HTERT RPE-1 (cell line): Measurements from ENCODE around the gene MARK3.
"Not testable (repeated sequence)": the region's sequence is repeated elsewhere in the genome, so short reads cannot be mapped to it uniquely, and the experiment has no call there.

Source experiments
- in situ Hi-C: fragments of 300-500 bp; cut with MboI; formaldehyde crosslinking; loops from 4 replicates; pipeline ENCODE4 v1.14.3; 2020; ENCODE audit warnings: low sequenced_read_pairs

Gene MARK3

GRCh38 chr14:103522649-103523574, 137.7 kb downstream of the MARK3 start, which contains the start of gene CKB:
Gene CKB, minus strand, starts transcription at chr14:103522830. Its CDS starts 337 bp downstream, at chr14:103522493.
- in situ Hi-C loops: no loop called here

- in situ Hi-C loops: no loop called here
These were observed 138.3 kb downstream of the MARK3 start for GRCh38 chr14:103523575-103523954.

GRCh38 chr14:103524002-103524935, 139.1 kb downstream of the MARK3 start:
- in situ Hi-C loops: no loop called here

GRCh38 chr14:103525430-103526246, 140.4 kb downstream of the MARK3 start:
- in situ Hi-C loops: not testable (repeated sequence)

- in situ Hi-C loops: no loop called here
These were observed 141.2 kb downstream of the MARK3 start for GRCh38 chr14:103526247-103526913.

- in situ Hi-C loops: no loop called here
These were observed 141.7 kb downstream of the MARK3 start for GRCh38 chr14:103526914-103527248.

GRCh38 chr14:103527408-103528145, 142.4 kb downstream of the MARK3 start:
- in situ Hi-C loops: no loop called here

- in situ Hi-C loops: no loop called here
These were observed 143.0 kb downstream of the MARK3 start for GRCh38 chr14:103528146-103528586.

GRCh38 chr14:103528587-103529382, 143.6 kb downstream of the MARK3 start, which contains the start of gene TRMT61A:
Gene TRMT61A, plus strand, starts transcription at chr14:103529196. Its CDS starts 783 bp downstream, at chr14:103529979.
- in situ Hi-C loops: no loop called here

GRCh38 chr14:103529383-103530365, 144.5 kb downstream of the MARK3 start:
- in situ Hi-C loops: no loop called here

GRCh38 chr14:103530390-103530789, 145.2 kb downstream of the MARK3 start:
- in situ Hi-C loops: no loop called here

GRCh38 chr14:103530831-103531230, 145.6 kb downstream of the MARK3 start:
- in situ Hi-C loops: no loop called here

- in situ Hi-C loops: no loop called here
These were observed 146.4 kb downstream of the MARK3 start for GRCh38 chr14:103531421-103532215.

GRCh38 chr14:103532216-103533136, 147.3 kb downstream of the MARK3 start:
- in situ Hi-C loops: no loop called here
